ENCODE measurements around the gene ZGRF1. TPM values are rescaled to one million over a fixed set of nuclear protein-coding genes. Genes with fewer than 3 reads are reported as not detected.

The ZGRF1 gene
- total and polyA plus RNA-seq, 2 donors (not counting 1 experiment from before 2014, with no cell fraction given), result 4.6 to 13.0 TPM

DNA sequence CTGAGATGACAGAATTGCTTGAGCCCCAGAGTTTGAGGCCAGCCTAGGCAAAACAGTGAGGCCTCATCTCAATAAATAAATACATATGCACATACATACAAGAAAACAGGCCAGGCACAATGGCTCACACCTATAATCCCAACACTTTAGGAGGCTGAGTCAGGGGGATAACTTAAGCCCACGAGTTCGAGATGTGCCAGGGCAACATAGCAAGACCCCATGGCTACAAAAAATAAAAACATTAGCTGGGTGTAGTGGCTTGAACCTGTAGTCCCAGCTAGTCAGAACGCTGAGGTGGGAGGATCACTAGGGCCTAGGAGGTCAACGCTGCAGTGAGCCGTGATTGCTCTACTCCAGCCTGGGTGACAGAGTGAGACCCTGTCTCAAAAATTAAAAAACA, 69.2 kb downstream of the ZGRF1 start:
- Mint-ChIP-seq H3K4me3 (no peak overlapping the region), H3K27me3 (no peaks in the 10 kb centered on the region), H3K9me3 (ENCODE audit: insufficient read depth) (no peaks in the 10 kb centered on the region), H3K27ac (no peak overlapping the region), H3K4me1 (no peaks in the 10 kb centered on the region)
- H3K4me3 ChIP-seq (ENCODE audit: control extremely low read depth in 1 of 5, extremely low read depth in 1 of 5, insufficient read depth in 1 of 5, low read depth in 2 of 5, low read length in 4 of 5), result no peak overlapping the region
- H4K20me1 ChIP-seq (ENCODE audit: control insufficient read depth, insufficient read depth, low read length, poor library complexity, severe bottlenecking), result no peaks in the 10 kb centered on the region
- H3K36me3 ChIP-seq (replicated peaks in 1 of 2; ENCODE audit: control extremely low read depth in 1 of 2, control insufficient read depth in 1 of 2, extremely low read depth in 1 of 2, insufficient read depth in 2 of 2, low read length in 1 of 2), result no peaks in the 10 kb centered on the region
- DNase-seq (no peak), ATAC-seq (ENCODE audit: low read depth) (no peak)
- no peak overlapping the region for H2AFZ ChIP-seq (ENCODE audit: insufficient read depth, low read depth, low read length, poor library complexity, severe bottlenecking)
- ChIA-PET POLR2A (no interaction called here), CTCF (no interaction called here)
- H3K27ac ChIP-seq (ENCODE audit: low read length in 2 of 2), result no peak overlapping the region
- H3K4me1 ChIP-seq (ENCODE audit: control insufficient read depth in 2 of 2, insufficient read depth in 2 of 2, low read length in 2 of 2), result no peaks in the 10 kb centered on the region
- WGBS (ENCODE audit: insufficient coverage), result no CpG with 5 or more reads among the region's 5 CpGs
- no peaks in the 10 kb centered on the region for H3K27me3 ChIP-seq (replicated peaks in 1 of 4; ENCODE audit: control extremely low read depth in 1 of 4, control insufficient read depth in 3 of 4, insufficient read depth in 4 of 4, low read length in 3 of 4)
- H3K4me2 ChIP-seq (replicated peaks; ENCODE audit: low read depth, low read length, poor library complexity, severe bottlenecking), result no peak overlapping the region
- H3K79me2 ChIP-seq (ENCODE audit: control insufficient read depth, insufficient read depth, low read length), result no peaks in the 10 kb centered on the region
- TF ChIP-seq EZH2 (IDR thresholded peaks at IDR 0.05; ENCODE audit: borderline replicate concordance, insufficient read depth, low read depth, low read length, poor library complexity, severe bottlenecking) (no peak), CTCF (IDR thresholded peaks at IDR 0.05) (no peak)
- H3K9me3 ChIP-seq (ENCODE audit: control extremely low read depth in 1 of 3, control insufficient read depth in 2 of 3, insufficient read depth in 1 of 3, low read length in 2 of 3), result peaks cover 0 to 5% (median 0%) of the 10 kb centered on the region in 3 donors
- intact Hi-C loops (cut with micrococcal nuclease), result no loop called here
- H3K9ac ChIP-seq (ENCODE audit: low read length), result no peak overlapping the region

DNA sequence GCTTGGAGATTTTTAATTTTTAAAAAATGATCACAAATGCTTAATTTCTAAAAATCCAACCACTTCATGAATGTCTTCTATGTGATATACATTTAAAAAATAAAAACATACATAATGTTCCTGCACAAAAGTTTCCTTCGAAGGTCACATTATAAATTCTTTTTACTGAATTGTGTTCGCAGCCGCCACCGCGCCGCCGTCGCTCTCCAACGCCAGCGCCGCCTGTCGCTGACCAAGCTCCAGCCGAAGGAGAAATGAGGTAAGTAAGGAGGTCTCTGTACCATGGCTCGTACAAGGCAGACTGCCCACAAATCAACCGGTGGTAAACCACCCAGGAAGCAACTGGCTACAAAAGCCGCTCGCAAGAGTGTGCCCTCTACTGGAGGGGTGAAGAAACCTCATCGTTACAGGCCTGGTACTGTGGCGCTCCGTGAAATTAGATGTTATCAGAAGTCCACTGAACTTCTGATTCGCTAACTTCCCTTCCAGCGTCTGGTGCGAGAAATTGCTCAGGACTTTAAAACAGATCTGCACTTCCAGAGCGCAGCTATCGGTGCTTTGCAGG, 71.9 kb downstream of the ZGRF1 start:
- Histone ChIP-seq H3K4me3 (ENCODE audit: control extremely low read depth in 1 of 5, extremely low read depth in 1 of 5, insufficient read depth in 1 of 5, low read depth in 2 of 5, low read length in 4 of 5) (no peak overlapping the region), H4K20me1 (ENCODE audit: control insufficient read depth, insufficient read depth, low read length, poor library complexity, severe bottlenecking) (no peaks in the 10 kb centered on the region), H3K36me3 (replicated peaks in 1 of 2; ENCODE audit: control extremely low read depth in 1 of 2, control insufficient read depth in 1 of 2, extremely low read depth in 1 of 2, insufficient read depth in 2 of 2, low read length in 1 of 2) (no peaks in the 10 kb centered on the region), H3K9ac (ENCODE audit: low read length) (no peak overlapping the region), H3K4me2 (replicated peaks; ENCODE audit: low read depth, low read length, poor library complexity, severe bottlenecking) (no peak overlapping the region), H3K9me3 (ENCODE audit: control extremely low read depth in 1 of 3, control insufficient read depth in 2 of 3, insufficient read depth in 1 of 3, low read length in 2 of 3) (peaks cover 0 to 5% (median 0%) of the 10 kb centered on the region in 3 donors), H3K27me3 (replicated peaks in 1 of 4; ENCODE audit: control extremely low read depth in 1 of 4, control insufficient read depth in 3 of 4, insufficient read depth in 4 of 4, low read length in 3 of 4) (no peaks in the 10 kb centered on the region), H2AFZ (ENCODE audit: insufficient read depth, low read depth, low read length, poor library complexity, severe bottlenecking) (no peak overlapping the region), H3K4me1 (ENCODE audit: control insufficient read depth in 2 of 2, insufficient read depth in 2 of 2, low read length in 2 of 2) (peaks cover 3 to 10% of the 10 kb centered on the region in 2 donors), H3K27ac (ENCODE audit: low read length in 2 of 2) (no peak overlapping the region), H3K79me2 (ENCODE audit: control insufficient read depth, insufficient read depth, low read length) (no peaks in the 10 kb centered on the region)
- Mint-ChIP-seq H3K4me1 (peaks cover 9% of the 10 kb centered on the region), H3K27me3 (no peaks in the 10 kb centered on the region), H3K9me3 (ENCODE audit: insufficient read depth) (no peaks in the 10 kb centered on the region), H3K4me3 (no peak overlapping the region), H3K27ac (no peak overlapping the region)
- TF ChIP-seq CTCF (IDR thresholded peaks at IDR 0.05) (no peak), EZH2 (IDR thresholded peaks at IDR 0.05; ENCODE audit: borderline replicate concordance, insufficient read depth, low read depth, low read length, poor library complexity, severe bottlenecking) (no peak)
- 98% methylated on average over 22 of the region's 25 CpGs for WGBS (ENCODE audit: insufficient coverage)
- intact Hi-C loops (cut with micrococcal nuclease), result no loop called here
- ChIA-PET POLR2A (no interaction called here), CTCF (no interaction called here)
- ATAC-seq (ENCODE audit: low read depth) (no peak), DNase-seq (no peak)

All from B cell (primary cell).